K562 (cell line): ENCODE data around the gene PRRC2B.

Experiments
- CSDE1 ChIP-seq, 2 experiments: fragments of 450-650 bp; IDR thresholded peaks; 2 replicates each; pipeline ENCODE4 v1.6.1; 2016; ENCODE audit warnings: mild to moderate bottlenecking in 1 of 2
- MYC ChIP-seq, 2 experiments: fragments of 250-450 bp in 1 of 2; sonication (Bioruptor Pico) in 1 of 2; IDR thresholded peaks; 2 replicates each; pipeline versions ENCODE4 v1.5.1 to v1.6.1; 2012 to 2021; ENCODE audit warnings: low read depth in 2 of 2, borderline replicate concordance in 1 of 2, improper control_type of control experiment in 1 of 2, low read length in 1 of 2, mild to moderate bottlenecking in 1 of 2, moderate library complexity in 1 of 2
- YY1 ChIP-seq, 3 experiments: IDR thresholded peaks; 2 replicates each; pipeline ENCODE4 v1.6.1; 2011; ENCODE audit warnings: low read length in 2 of 3, mild to moderate bottlenecking in 2 of 3, moderate library complexity in 2 of 3, borderline replicate concordance in 1 of 3, control low read depth in 1 of 3, low read depth in 1 of 3; ENCODE audit not compliant: insufficient read depth in 3 of 3, insufficient replicate concordance in 2 of 3, control insufficient read depth in 1 of 3, insufficient read length in 1 of 3; ENCODE audit errors: extremely low read depth in 1 of 3
- ZBTB26 ChIP-seq: fragments of 450-650 bp; formaldehyde crosslinking; IDR thresholded peaks from 2 replicates; pipeline ENCODE4 v1.4.0; 2022; ENCODE audit warnings: missing genetic modification characterization
- ZBTB7A ChIP-seq: IDR thresholded peaks from 2 replicates; pipeline ENCODE4 v1.6.1; 2011; ENCODE audit warnings: low read depth, mild to moderate bottlenecking, low read length, moderate library complexity, borderline replicate concordance; ENCODE audit not compliant: control insufficient read depth
- ZSCAN29 ChIP-seq: fragments of 450-650 bp; IDR thresholded peaks from 2 replicates; pipeline ENCODE4 v1.6.1; 2017

- TF ChIP-seq ZSCAN29 = no peak
- no peak for TF ChIP-seq ZBTB26 (CRISPR knock-in tag)
- TF ChIP-seq ZBTB7A = no peak
- TF ChIP-seq CSDE1 (IDR thresholded peaks at IDR 0.05) = no peak
- no peak for TF ChIP-seq MYC (IDR thresholded peaks at IDR 0.05; ENCODE audit: low read depth, low read length)
- no peak for TF ChIP-seq MYC (CRISPR knock-in tag; IDR thresholded peaks at IDR 0.05; ENCODE audit: borderline replicate concordance, low read depth)
- TF ChIP-seq YY1 (IDR thresholded peaks at IDR 0.05; ENCODE audit: borderline replicate concordance in 1 of 3, control insufficient read depth in 1 of 3, extremely low read depth in 1 of 3, insufficient read depth in 3 of 3, insufficient read length in 1 of 3, insufficient replicate concordance in 2 of 3, low read depth in 1 of 3, low read length in 2 of 3) = no peak
Measured at GRCh38 chr9:131410044-131410491, 16.2 kb downstream of the PRRC2B start.
